ENCODE results near the gene TRAFD1. TPM values are rescaled to one million over a fixed set of nuclear protein-coding genes. Genes with fewer than 3 reads are reported as not detected.

The TRAFD1 gene
- total and polyA plus RNA-seq, 9 of the 15 experiments (the other 6 are each of a cell fraction or from before 2014, with no cell fraction given), result 41.3 to 85.5 (median 54.5) TPM

DNA sequence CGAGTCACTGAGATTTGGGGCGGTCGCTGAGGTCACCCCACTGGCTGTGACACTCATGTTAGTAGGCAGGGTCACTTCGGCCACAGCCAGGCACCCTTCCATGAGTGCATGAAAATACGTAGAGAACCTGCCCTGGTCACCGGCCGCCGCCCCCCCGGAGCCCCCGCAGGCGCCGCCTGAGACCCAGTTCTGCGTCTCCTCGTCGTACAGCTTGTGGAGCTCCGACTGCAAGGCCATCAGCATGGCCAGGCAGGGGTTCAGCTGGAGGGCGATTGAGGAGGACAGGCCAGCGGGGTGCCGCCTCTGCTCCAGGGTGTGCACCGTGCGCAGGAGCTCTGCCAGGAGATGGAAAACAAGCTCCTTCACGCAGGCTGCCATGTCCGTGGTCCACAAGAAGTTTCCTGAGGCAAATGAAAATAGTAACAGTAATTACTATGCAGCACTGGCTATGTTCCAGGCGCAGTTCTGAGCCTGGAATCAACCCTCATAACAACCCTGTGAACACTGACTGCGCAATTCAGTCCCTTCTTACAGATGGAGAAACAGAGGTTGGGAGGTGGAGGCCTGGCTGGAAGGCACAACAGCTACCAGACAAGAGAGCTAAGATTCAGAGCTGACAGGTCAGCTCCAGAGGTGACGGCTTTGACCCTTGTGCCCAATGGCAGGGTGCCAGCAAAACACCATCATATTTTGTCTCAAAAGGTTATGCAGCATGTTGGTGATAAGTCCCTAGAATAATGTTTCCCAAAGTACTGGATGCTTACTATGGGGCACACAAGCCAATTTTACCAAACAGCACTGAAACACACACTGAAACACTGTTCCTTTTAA, 59.9 kb downstream of the TRAFD1 start:
- intact Hi-C loops (cut with micrococcal nuclease) (no loop called here), in situ Hi-C loops (cut with MboI) (no loop called here)
- H2AFZ ChIP-seq (ENCODE audit: low read depth, low read length), result no peak overlapping the region
- H3K4me1 ChIP-seq (replicated peaks in 1 of 2; ENCODE audit: control insufficient read depth in 2 of 2, insufficient read depth in 2 of 2, low read length in 2 of 2), result no peaks in the 10 kb centered on the region; a peak in 1 of 5 replicates
- no peaks in the 10 kb centered on the region for H4K20me1 ChIP-seq (replicated peaks; ENCODE audit: control insufficient read depth, insufficient read depth, low read length)
- no peak overlapping the region for H3K4me3 ChIP-seq
- no peak overlapping the region for H3K27ac ChIP-seq (ENCODE audit: extremely low read depth, low read depth, low read length)
- FAIRE-seq (no peak), DNase-seq (ENCODE audit: extremely low read depth in 1 of 4, low spot score in 3 of 4) (no peak), ATAC-seq (no peak)
- ChIA-PET CTCF (ENCODE audit: low intra/inter-chr PET ratio) (no interaction called here), POLR2A (interaction anchor here (0.5 to 0.7 kb wide), 2 partner anchors 127 to 216 kb away, joined by 3 read pairs; no protein-coding TSS in a partner anchor)
- no peak overlapping the region for H3K9ac ChIP-seq (ENCODE audit: insufficient read depth in 1 of 2, low read depth in 2 of 2, low read length in 2 of 2)
- TF ChIP-seq, protein P1, sequence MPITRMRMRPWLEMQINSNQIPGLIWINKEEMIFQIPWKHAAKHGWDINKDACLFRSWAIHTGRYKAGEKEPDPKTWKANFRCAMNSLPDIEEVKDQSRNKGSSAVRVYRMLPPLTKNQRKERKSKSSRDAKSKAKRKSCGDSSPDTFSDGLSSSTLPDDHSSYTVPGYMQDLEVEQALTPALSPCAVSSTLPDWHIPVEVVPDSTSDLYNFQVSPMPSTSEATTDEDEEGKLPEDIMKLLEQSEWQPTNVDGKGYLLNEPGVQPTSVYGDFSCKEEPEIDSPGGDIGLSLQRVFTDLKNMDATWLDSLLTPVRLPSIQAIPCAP (CRISPR knock-in tag; IDR thresholded peaks at IDR 0.05; ENCODE audit: borderline replicate concordance), result no peak
- TF ChIP-seq NFIC (IDR thresholded peaks at IDR 0.05), result peak; percentile 66
- H3K79me2 ChIP-seq (ENCODE audit: control insufficient read depth, insufficient read depth, low read length), result no peaks in the 10 kb centered on the region
- no peaks in the 10 kb centered on the region for H3K27me3 ChIP-seq (ENCODE audit: control insufficient read depth in 2 of 2, insufficient read depth in 2 of 2, low read length in 2 of 2)
- no peaks in the 10 kb centered on the region for H3K9me3 ChIP-seq (replicated peaks; ENCODE audit: control insufficient read depth, insufficient read depth, low read depth, low read length)
- no TSS peak for BruUV-seq (replicated peaks)
- H3K4me2 ChIP-seq (ENCODE audit: insufficient read depth, low read length), result no peak overlapping the region
- peaks cover 5% of the 10 kb centered on the region for H3K9me1 ChIP-seq (ENCODE audit: control insufficient read depth, insufficient read depth, low read length)
- H3K36me3 ChIP-seq (ENCODE audit: control insufficient read depth, insufficient read depth, low read length), result peaks cover 47% of the 10 kb centered on the region; the same call in 2 of the 3 replicates
- 93% methylated on average over 25 of the region's 26 CpGs for WGBS (ENCODE audit: insufficient coverage, low coverage, missing lambda C conversion rate)
